Kidney glomerular epithelial cell (primary cell): ENCODE results near the gene VTI1A.
"Not testable (repeated sequence)": the region's sequence is repeated elsewhere in the genome, so short reads cannot be mapped to it uniquely, and the experiment has no call there.

Source experiments
- DNase-seq: peaks from one replicate; lab custom pipeline; 2025; lab: John Stamatoyannopoulos, UW

The VTI1A gene

GRCh38 chr10:112835944-112836451, 389.0 kb downstream of the VTI1A start:
- DNase-seq = no peak

- DNase-seq = no peak
Measured at GRCh38 chr10:112838784-112839481, 391.9 kb downstream of the VTI1A start.

GRCh38 chr10:112839928-112840654, 393.1 kb downstream of the VTI1A start:
- DNase-seq = no peak

- no peak for DNase-seq
Measured at GRCh38 chr10:112841549-112841948, 394.5 kb downstream of the VTI1A start.

DNA sequence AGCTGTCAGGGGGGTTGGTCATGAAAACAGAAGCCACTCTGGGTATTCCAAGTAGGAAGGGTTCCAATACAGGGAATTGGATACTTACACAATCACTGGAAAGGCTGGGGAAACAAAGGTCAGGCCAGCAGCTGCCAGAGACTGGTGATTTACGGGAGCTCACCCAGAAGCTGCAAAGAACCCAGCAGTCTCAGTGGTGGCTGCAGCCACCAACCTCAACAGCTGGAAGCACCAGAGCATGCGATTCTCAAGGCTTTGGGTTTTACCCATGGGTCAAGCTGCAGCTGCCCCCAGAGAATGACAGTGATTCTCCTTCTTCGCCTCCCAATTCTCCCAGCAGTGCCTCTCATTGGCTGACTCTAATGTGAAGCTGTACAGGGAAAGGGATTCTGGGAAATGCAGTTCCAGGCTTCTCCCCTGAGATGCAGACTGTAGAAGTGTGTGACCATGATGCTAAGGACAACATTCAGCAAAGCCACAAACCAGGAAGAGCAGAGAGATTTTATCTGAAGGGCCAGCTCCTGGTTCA, 395.9 kb downstream of the VTI1A start:
- DNase-seq = no peak

- no peak for DNase-seq
Measured at GRCh38 chr10:112843623-112844022, 396.6 kb downstream of the VTI1A start.

DNA sequence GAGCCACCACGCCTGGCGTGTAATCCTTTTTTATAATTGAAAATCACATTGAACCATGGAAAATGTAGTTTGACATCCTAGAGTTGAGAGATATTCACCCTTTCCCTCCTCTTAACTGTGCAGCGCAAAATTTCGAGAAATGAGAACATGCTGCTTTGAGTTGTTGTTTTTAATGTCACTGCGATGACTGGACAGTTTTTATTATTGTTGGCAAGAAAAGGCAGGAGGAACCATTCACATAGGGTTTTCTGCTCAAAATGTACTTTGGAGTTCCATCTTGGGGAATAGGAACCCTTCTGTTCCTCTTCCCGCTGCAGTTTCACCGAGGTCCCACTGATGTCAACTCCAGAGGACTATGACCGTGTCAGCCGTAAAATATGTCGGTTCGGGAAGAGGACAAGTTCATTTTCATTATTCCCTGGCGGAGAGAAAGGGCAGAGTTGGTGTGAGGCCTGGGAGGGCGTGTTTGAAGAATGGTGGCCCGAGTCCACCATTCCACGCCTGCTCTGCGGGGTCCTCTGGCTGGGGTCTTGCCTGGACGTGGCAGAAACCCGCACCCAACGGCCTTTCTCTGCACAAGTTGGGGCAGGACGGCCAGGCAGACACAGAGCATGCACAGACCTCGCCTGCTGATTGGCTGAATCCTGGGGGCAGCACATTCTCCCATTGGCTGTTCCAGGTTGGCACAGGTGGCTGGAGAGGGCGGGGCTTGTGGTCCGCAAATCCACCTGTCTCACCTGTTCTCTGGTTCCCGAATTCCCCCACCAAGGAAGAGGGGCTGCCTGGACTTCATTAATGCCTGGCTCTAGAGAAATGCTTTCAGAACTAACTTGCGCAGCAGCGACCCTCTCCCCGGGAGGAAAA, 397.9 kb downstream of the VTI1A start:
- no peak for DNase-seq

- DNase-seq = no peak
Measured at GRCh38 chr10:112847778-112848177, 400.8 kb downstream of the VTI1A start.

DNA sequence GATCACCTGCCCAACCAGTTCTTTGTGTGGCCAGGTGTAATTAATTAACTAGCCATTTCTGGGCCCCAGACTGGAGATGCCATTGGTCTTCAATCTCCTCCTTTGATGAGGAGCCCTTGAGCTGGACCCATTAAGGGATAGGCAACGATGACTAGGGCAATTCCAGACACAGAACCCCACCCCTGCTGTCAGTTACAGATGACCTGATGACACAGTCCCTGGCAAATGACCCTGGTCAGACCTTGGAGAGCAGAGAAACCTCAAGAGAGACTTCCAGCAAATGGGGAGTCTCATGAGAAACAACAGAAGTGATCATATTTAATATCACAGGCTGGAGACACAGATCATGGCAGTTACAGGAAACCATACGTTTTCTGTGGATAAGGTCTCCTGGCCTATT, 401.2 kb downstream of the VTI1A start:
- DNase-seq = no peak

- DNase-seq = no peak
Measured at GRCh38 chr10:112848868-112849430, 401.9 kb downstream of the VTI1A start.

- DNase-seq = no peak
Measured at GRCh38 chr10:112849546-112849945, 402.5 kb downstream of the VTI1A start.

- no peak for DNase-seq
Measured at GRCh38 chr10:112851181-112851580, 404.2 kb downstream of the VTI1A start.

- DNase-seq = no peak
Measured at GRCh38 chr10:112851588-112852211, 404.7 kb downstream of the VTI1A start.

DNA sequence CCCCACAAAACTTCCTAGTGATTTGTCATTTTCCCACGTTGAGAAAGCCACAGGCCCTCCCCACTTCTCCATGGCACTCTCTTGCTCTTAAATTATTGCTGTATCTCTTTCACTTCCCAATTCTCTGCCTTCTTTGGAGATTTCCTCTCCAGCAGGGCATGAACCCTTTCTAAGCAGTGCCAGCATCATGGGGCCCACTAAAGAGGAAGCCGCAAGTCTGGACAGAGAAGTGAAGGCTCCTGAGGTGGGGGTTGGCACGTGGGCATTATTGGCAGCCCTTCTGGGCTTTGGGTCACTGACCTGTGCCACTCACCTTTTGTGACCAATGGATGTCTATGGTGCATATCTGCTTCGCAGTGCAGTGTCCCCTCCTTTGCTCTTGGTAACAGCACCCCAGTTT, 405.3 kb downstream of the VTI1A start:
- no peak for DNase-seq

DNA sequence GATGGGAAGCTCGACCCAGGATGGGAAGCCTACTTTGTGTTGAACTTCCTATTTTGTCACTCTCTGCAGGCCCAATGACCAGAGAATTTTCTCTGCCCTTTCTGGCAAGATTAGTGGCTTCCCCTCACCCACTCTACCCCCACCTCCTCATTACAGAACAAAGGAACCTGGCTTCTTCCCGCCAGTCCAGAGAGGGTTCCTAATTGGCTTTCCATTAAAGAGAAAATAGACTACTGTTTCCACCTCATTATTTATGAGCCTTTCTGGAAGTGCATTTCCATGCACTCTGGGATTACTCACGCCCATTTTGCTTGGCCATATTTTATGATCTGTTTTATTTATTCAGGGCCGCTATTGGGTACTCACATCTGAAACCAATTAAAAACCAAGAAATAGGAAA, 408.1 kb downstream of the VTI1A start:
- DNase-seq = no peak

GRCh38 chr10:112857493-112857892, 410.5 kb downstream of the VTI1A start:
- DNase-seq = no peak

DNA sequence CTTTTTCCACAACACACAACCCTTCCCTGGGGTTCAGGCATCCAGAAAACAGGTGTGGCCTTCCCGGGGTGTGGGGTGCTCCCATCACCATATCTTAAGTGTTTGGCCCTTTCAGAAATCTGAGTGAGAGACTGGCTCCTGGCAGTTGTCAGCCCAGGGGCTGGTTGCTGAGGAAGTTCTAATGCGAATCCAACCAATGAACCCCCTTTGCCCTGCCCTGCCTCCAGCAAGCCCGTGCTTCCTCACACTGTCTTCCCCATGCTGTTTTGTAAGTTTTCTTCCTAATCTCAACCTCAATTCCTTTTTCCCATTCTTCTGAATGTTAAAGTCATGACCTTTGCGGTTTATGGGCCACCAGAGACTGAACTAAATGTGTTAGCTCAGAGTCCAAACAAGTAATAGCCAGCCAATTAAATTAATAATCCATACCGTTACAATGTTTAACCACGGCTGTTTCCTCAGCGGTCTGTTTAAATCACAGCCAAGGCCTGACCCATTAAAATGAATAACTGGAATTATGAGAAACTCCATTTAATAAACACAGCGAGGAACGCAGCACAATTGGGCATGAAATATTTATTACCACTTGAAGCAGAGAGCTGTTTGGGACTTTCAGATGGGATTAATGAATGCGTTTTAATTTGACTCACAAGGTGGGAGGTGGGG, 412.1 kb downstream of the VTI1A start:
- no peak for DNase-seq

GRCh38 chr10:112859793-112860192, 412.8 kb downstream of the VTI1A start:
- DNase-seq = no peak

DNA sequence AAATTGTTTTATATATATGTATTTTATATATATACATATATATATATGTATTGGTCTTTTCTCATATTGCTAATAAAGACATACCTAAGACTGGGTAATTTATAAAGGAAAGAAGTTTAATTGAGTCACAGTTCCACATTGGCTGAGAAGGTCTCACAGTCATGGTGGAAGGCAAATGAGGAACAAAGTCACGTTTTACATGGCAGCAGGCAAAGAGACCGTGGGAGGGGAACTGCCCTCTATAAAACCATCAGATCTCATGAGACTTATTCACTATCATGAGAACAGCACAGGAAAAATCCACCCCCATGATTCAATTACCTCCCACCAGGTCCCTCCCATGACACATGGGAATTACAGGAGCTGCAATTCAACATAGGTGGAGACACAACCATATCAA, 416.4 kb downstream of the VTI1A start:
- DNase-seq = not testable (repeated sequence)
